LNCaP clone FGC (cell line): Measurements from ENCODE around the gene DGKZ.

Experiments used
- DNase-seq: peaks from one replicate; pipeline ENCODE4 v3.0.0-alpha.2; 2011; ENCODE audit warnings: low read depth
- H3K4me3 ChIP-seq: 2 replicates; pipeline ENCODE4 v1.5.1; 2011; ENCODE audit warnings: mild to moderate bottlenecking, low read depth, low read length, control low read depth
- CTCF ChIP-seq: IDR thresholded peaks from 2 replicates; pipeline ENCODE4 v1.5.1; 2012; ENCODE audit warnings: mild to moderate bottlenecking; ENCODE audit not compliant: control insufficient read depth, insufficient read depth; ENCODE audit errors: extremely low read depth

Gene DGKZ

GRCh38 chr11:46381819-46382645, 34.8 kb downstream of the DGKZ start:
- DNase-seq, result no peak
- no peak for TF ChIP-seq CTCF
- peak overlapping the region; percentile 48 for H3K4me3 ChIP-seq

DNA sequence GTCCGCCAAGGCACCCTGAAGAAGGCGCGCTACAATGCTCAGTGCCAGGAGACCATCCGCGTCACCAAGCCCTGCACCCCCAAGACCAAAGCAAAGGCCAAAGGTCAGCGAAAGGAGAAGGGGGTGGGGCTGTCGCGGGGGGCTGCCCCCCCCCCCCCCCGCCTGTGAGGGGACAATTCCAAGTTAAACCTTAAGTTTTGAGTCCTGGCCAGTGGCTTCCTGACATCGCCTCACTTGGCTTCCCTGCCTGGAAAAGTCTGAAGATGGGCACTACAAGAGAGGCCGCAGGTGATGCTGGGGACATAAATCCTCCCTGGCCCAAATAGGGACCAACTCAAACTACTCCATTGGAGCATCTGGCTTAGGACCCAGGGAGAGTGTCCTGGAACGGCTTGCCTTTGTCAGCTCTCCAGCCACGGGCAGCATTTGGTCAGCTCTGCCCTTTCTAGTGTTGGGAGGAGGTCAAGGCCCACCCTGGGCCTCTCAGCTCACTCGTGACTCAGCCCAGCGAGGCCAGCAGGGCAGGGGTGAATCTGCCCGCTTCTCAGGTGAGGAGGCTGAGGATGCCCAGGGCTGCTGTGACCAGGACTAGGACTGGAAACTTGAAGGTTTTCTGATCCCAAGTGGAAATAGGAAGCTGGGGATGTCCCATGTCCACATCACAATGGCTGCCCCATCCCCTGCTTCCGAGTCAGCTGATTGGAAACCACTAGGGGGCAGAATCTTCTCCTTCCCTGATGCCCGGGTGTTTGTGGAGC, 35.6 kb downstream of the DGKZ start:
- no peak for DNase-seq
- H3K4me3 ChIP-seq, result peak overlapping the region; percentile 48; the same call in 1 of the 2 replicates
- peak; percentile 62 for TF ChIP-seq CTCF

DNA sequence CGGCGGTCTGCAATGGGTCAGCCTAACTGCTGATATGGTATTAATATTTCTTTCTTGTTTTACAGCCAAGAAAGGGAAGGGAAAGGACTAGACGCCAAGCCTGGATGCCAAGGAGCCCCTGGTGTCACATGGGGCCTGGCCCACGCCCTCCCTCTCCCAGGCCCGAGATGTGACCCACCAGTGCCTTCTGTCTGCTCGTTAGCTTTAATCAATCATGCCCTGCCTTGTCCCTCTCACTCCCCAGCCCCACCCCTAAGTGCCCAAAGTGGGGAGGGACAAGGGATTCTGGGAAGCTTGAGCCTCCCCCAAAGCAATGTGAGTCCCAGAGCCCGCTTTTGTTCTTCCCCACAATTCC, 36.1 kb downstream of the DGKZ start:
- DNase-seq, result no peak
- no peak for TF ChIP-seq CTCF
- no peak overlapping the region for H3K4me3 ChIP-seq

- no peak for DNase-seq
- no peak for TF ChIP-seq CTCF
- H3K4me3 ChIP-seq, result no peak overlapping the region
Measured at GRCh38 chr11:46383974-46384701, 36.9 kb downstream of the DGKZ start.

DNA sequence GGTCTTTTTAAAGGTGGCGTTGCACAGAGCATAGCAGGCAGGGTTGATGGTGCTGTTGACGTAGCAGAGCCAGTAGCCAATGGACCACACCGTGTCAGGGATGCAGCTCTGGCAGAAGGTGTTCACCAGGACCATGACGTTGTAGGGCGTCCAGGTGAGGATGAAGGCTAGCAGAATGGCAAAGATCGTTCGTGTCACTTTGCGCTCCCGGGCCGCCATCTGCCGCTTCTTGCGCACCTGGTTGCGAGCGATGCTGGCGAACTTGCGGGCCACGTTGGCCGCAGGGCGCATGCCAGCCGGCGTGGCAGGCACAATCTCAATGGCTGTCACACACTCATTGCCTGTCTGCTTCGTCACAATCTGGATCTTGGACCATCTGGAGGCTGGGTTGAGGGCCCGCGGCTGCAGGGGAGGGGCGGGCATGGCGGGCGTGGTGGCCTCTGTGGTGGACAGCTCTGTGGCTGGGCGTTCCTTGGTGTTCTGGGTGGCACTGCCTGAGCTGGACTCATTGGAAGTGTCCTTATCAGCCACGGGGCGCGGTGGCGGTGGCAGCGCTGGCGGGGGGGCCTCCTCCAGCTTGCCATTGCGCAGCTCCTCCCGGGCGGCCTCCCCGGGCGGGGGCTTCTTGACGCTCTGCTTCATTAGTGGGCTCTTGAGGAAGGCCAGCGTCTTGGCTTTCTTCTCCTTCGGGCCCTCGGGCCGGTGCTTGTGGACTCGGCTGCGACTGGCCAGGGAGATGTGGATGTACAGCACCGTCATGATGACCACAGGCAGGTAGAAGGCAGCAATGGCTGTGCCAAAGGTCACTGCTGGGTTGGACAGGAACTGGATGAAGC, 38.1 kb downstream of the DGKZ start:
- DNase-seq, result no peak
- TF ChIP-seq CTCF, result no peak
- H3K4me3 ChIP-seq, result no peak overlapping the region

DNA sequence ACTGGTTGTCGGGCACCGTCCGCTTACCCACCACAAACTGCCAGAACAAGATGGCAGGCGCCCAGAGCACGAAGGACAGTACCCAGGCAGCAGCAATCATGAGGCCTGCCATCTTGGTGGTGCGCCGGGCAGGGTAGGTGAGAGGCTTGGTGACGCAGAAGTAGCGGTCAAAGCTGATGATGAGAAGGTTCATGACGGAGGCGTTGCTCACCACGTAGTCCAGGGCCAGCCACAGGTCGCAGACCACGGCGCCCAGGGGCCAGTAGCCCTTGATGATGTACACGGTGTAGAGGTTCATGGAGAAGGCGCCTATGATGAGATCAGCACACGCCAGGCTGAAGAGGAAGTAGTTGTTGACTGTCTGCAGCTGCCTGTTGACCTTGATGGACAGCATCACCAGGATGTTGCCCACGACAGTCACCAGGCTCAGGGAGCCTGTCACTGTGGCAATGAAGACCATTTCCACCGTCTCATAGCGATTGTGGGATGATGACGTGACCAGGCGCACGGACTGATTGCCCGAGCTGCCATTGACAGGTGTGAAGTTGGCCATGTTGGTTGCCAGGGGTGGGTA, 38.8 kb downstream of the DGKZ start:
- H3K4me3 ChIP-seq, result no peak overlapping the region
- TF ChIP-seq CTCF, result no peak
- no peak for DNase-seq
